HCT116 (cell line): ENCODE data around the gene CSGALNACT2.

Experiments used
- CTCF ChIP-seq, 3 experiments: fragments of 200-600 bp in 1 of 3; sonication (generic) in 1 of 3; IDR thresholded peaks in 2 of 3; conservative IDR thresholded peaks in 1 of 3; 2 replicates each; pipeline ENCODE4 v1.5.1; 2012 to 2017; ENCODE audit warnings: low read depth in 2 of 3, low read length in 2 of 3, antibody characterized with exemption in 1 of 3, borderline replicate concordance in 1 of 3, control low read depth in 1 of 3, mild to moderate bottlenecking in 1 of 3, mixed read lengths in 1 of 3, mixed run types in 1 of 3, moderate library complexity in 1 of 3; ENCODE audit not compliant: insufficient read depth in 1 of 3
- EZH2 ChIP-seq: fragments of 200-600 bp; sonication (generic); IDR thresholded peaks from 2 replicates; pipeline ENCODE4 v1.6.1; 2017; ENCODE audit warnings: antibody characterized with exemption, mixed run types
- RAD21 ChIP-seq: IDR thresholded peaks from 2 replicates; pipeline ENCODE4 v1.6.1; 2012; ENCODE audit warnings: low read depth, mild to moderate bottlenecking
- REST ChIP-seq: IDR thresholded peaks from 2 replicates; pipeline ENCODE4 v1.6.1; 2012; ENCODE audit warnings: low read depth
- YY1 ChIP-seq: IDR thresholded peaks from 2 replicates; pipeline ENCODE4 v1.6.1; 2011; ENCODE audit warnings: low read length, low read depth, moderate library complexity, mild to moderate bottlenecking; ENCODE audit not compliant: insufficient replicate concordance; ENCODE audit errors: extremely low read depth

GRCh38 chr10:43160921-43161255 is 22.6 kb downstream of the CSGALNACT2 start:
- TF ChIP-seq CTCF (IDR thresholded peaks at IDR 0.05 in 2 of 3, conservative IDR thresholded peaks at IDR 0.05 in 1 of 3; ENCODE audit: borderline replicate concordance in 1 of 3, insufficient read depth in 1 of 3, low read depth in 2 of 3, low read length in 2 of 3) (no peak), YY1 (no peak), EZH2 (no peak), REST (no peak), RAD21 (no peak)
